PC-3 (cell line): ENCODE data around the gene PRRX2.

Source experiments
- CTCF ChIP-seq: fragments of 300-600 bp; sonication (generic); conservative IDR thresholded peaks from 2 replicates; pipeline ENCODE4 v1.5.1; 2017; ENCODE audit warnings: antibody characterized with exemption, low read depth, mild to moderate bottlenecking, low read length
- EZH2 ChIP-seq: fragments of 300-600 bp; sonication (generic); IDR thresholded peaks from one replicate; pipeline ENCODE4 v1.6.1; 2017; ENCODE audit warnings: antibody characterized with exemption, mild to moderate bottlenecking, low read length; ENCODE audit not compliant: unreplicated experiment

- TF ChIP-seq CTCF (no peak), EZH2 (no peak)
Observed at GRCh38 chr9:129632460-129632859, 33.0 kb upstream of the PRRX2 start.
